ENCODE results near the gene AP3D1.

- TF ChIP-seq, protein P1, sequence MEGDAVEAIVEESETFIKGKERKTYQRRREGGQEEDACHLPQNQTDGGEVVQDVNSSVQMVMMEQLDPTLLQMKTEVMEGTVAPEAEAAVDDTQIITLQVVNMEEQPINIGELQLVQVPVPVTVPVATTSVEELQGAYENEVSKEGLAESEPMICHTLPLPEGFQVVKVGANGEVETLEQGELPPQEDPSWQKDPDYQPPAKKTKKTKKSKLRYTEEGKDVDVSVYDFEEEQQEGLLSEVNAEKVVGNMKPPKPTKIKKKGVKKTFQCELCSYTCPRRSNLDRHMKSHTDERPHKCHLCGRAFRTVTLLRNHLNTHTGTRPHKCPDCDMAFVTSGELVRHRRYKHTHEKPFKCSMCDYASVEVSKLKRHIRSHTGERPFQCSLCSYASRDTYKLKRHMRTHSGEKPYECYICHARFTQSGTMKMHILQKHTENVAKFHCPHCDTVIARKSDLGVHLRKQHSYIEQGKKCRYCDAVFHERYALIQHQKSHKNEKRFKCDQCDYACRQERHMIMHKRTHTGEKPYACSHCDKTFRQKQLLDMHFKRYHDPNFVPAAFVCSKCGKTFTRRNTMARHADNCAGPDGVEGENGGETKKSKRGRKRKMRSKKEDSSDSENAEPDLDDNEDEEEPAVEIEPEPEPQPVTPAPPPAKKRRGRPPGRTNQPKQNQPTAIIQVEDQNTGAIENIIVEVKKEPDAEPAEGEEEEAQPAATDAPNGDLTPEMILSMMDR (IDR thresholded peaks at IDR 0.05): no peak
- no peak for TF ChIP-seq POLR2A (IDR thresholded peaks at IDR 0.05)
These were observed 16.7 kb upstream of the AP3D1 start for GRCh38 chr19:2167896-2168618.
